H1 (cell line): Measurements from ENCODE around the gene NMT2. TPM values are rescaled to one million over a fixed set of nuclear protein-coding genes. Genes with fewer than 3 reads are reported as not detected.

Experiments used
- CTCF ChIA-PET: fragments of 300-600 bp; sonication (Branson Sonifier 250); formaldehyde crosslinking; loops from one replicate; lab custom pipeline; 2021; ENCODE audit not compliant: partially characterized antibody; lab: Charles Lee
- POLR2A ChIA-PET: fragments of 300-600 bp; sonication (Branson Sonifier 250); formaldehyde crosslinking; loops from one replicate; lab custom pipeline; 2021; ENCODE audit warnings: inconsistent platforms; ENCODE audit not compliant: partially characterized antibody; lab: Charles Lee
- DNase-seq, 2 experiments: peaks; one replicate each; pipeline versions ENCODE4 v3.0.0 to v3.0.0-alpha.2; 2010 to 2022; ENCODE audit warnings: low spot score in 2 of 2, low read depth in 1 of 2, mixed read lengths in 1 of 2
- FAIRE-seq: peaks from 2 replicates; lab custom pipeline; 2011; peaks lifted over from hg19 to GRCh38; lab: Jason Lieb, UNC
- H2AFZ ChIP-seq: 2 replicates; pipeline ENCODE4 v1.8.1; 2012; ENCODE audit warnings: low read length, inconsistent platforms
- H2AK5ac ChIP-seq: 2 replicates; pipeline ENCODE4 v1.6.1; 2013; ENCODE audit warnings: low read depth, low read length
- H2BK120ac ChIP-seq: replicated peaks from 2 replicates; pipeline ENCODE3; 2013; ENCODE audit warnings: low read depth, low read length, inconsistent platforms
- H2BK12ac ChIP-seq: 2 replicates; pipeline ENCODE4 v1.6.1; 2013; ENCODE audit warnings: low read depth, low read length
- H2BK15ac ChIP-seq: 2 replicates; pipeline ENCODE4 v1.6.1; 2013; ENCODE audit warnings: low read length
- H2BK20ac ChIP-seq: 2 replicates; pipeline ENCODE4 v1.6.1; 2013; ENCODE audit warnings: low read length
- H2BK5ac ChIP-seq: 2 replicates; pipeline ENCODE4 v1.6.1; 2013; ENCODE audit warnings: low read depth, low read length
- H3K14ac ChIP-seq: 2 replicates; pipeline ENCODE4 v1.6.1; 2013; ENCODE audit warnings: inconsistent platforms; ENCODE audit not compliant: insufficient read length
- H3K18ac ChIP-seq: 2 replicates; pipeline ENCODE4 v1.6.1; 2013; ENCODE audit warnings: low read length; ENCODE audit errors: extremely low read depth
- H3K23ac ChIP-seq: 2 replicates; pipeline ENCODE4 v1.6.1; 2013; ENCODE audit warnings: inconsistent platforms; ENCODE audit not compliant: insufficient read length
- H3K23me2 ChIP-seq: 2 replicates; pipeline ENCODE4 v1.6.1; 2013; ENCODE audit warnings: low read depth, low read length
- H3K27ac ChIP-seq: 2 replicates; pipeline ENCODE4 v1.6.1; 2011; ENCODE audit warnings: low read depth, low read length, inconsistent platforms
- H3K27me3 ChIP-seq, 4 experiments: replicated peaks in 1 of 4; 1 replicate in 1 of 4; 2 replicates in 3 of 4; pipeline versions ENCODE4 v1.6.1 to v1.8.1; 2011 to 2013; ENCODE audit warnings: low read length in 3 of 4, mild to moderate bottlenecking in 3 of 4, inconsistent platforms in 2 of 4, mixed read lengths in 2 of 4, moderate library complexity in 1 of 4; ENCODE audit not compliant: control insufficient read depth in 3 of 4, insufficient read depth in 3 of 4; ENCODE audit errors: extremely low read depth in 1 of 4
- H3K36me3 ChIP-seq, 4 experiments: 2 replicates each; pipeline versions ENCODE4 v1.6.1 to v1.8.1; 2011 to 2013; ENCODE audit warnings: mild to moderate bottlenecking in 4 of 4, low read length in 3 of 4, moderate library complexity in 2 of 4, control low read depth in 1 of 4, inconsistent platforms in 1 of 4; ENCODE audit not compliant: insufficient read depth in 4 of 4, control insufficient read depth in 2 of 4
- H3K4ac ChIP-seq: replicated peaks from 2 replicates; pipeline ENCODE3; 2013; ENCODE audit warnings: low read length, low read depth, mixed read lengths, inconsistent platforms; ENCODE audit not compliant: insufficient read length
- H3K4me1 ChIP-seq, 4 experiments: replicated peaks in 1 of 4; 1 replicate in 1 of 4; 2 replicates in 3 of 4; pipeline versions ENCODE4 v1.6.1 to v1.8.1; 2011 to 2013; ENCODE audit warnings: low read length in 3 of 4, inconsistent platforms in 2 of 4, mixed read lengths in 1 of 4; ENCODE audit not compliant: insufficient read depth in 4 of 4, control insufficient read depth in 3 of 4
- H3K4me2 ChIP-seq, 2 experiments: 2 replicates each; pipeline versions ENCODE4 v1.6.1 to v1.8.1; 2011 to 2013; ENCODE audit warnings: low read depth in 2 of 2, low read length in 2 of 2, control low read depth in 1 of 2, inconsistent platforms in 1 of 2, mild to moderate bottlenecking in 1 of 2; ENCODE audit not compliant: insufficient read depth in 1 of 2
- H3K4me3 ChIP-seq, 4 experiments: fragments of 200-600, 300-600 bp in 1 of 4; sonication (generic), shearing (Covaris generic), sonication (Bioruptor Twin) in 1 of 4; 2 replicates each; pipeline versions ENCODE4 v1.5.1 to v1.8.1; 2011 to 2016; ENCODE audit warnings: low read length in 4 of 4, low read depth in 3 of 4, control low read depth in 2 of 4, inconsistent platforms in 2 of 4, mild to moderate bottlenecking in 2 of 4, mixed read lengths in 1 of 4, moderate library complexity in 1 of 4; ENCODE audit not compliant: insufficient read depth in 2 of 4; ENCODE audit errors: extremely low read depth in 1 of 4
- H3K56ac ChIP-seq: replicated peaks from 2 replicates; pipeline ENCODE3; 2013; ENCODE audit warnings: low read depth, mild to moderate bottlenecking, mixed read lengths, low read length, inconsistent platforms; ENCODE audit not compliant: insufficient read length
- H3K79me1 ChIP-seq: 2 replicates; pipeline ENCODE4 v1.6.1; 2013; ENCODE audit warnings: low read depth, low read length, control low read depth
- H3K79me2 ChIP-seq, 2 experiments: 2 replicates each; pipeline versions ENCODE4 v1.6.1 to v1.8.1; 2012 to 2013; ENCODE audit warnings: low read length in 2 of 2, mild to moderate bottlenecking in 2 of 2, inconsistent platforms in 1 of 2; ENCODE audit not compliant: insufficient read depth in 2 of 2, control insufficient read depth in 1 of 2
- H3K9ac ChIP-seq, 4 experiments: replicated peaks in 1 of 4; 1 replicate in 1 of 4; 2 replicates in 3 of 4; pipeline versions ENCODE4 v1.6.1 to v1.8.1; 2011 to 2013; ENCODE audit warnings: low read depth in 3 of 4, low read length in 3 of 4, control low read depth in 2 of 4, mild to moderate bottlenecking in 2 of 4, moderate library complexity in 2 of 4, inconsistent platforms in 1 of 4; ENCODE audit errors: extremely low read depth in 1 of 4
- H3K9me3 ChIP-seq, 2 experiments: 2 replicates each; pipeline versions ENCODE4 v1.6.1 to v1.8.1; 2012 to 2013; ENCODE audit warnings: mild to moderate bottlenecking in 2 of 2, moderate library complexity in 2 of 2, control low read depth in 1 of 2, inconsistent platforms in 1 of 2, low read depth in 1 of 2, low read length in 1 of 2, mixed read lengths in 1 of 2; ENCODE audit not compliant: insufficient read depth in 2 of 2
- H4K20me1 ChIP-seq, 2 experiments: replicated peaks in 1 of 2; 2 replicates each; pipeline versions ENCODE3 to v1.8.1; 2011 to 2013; ENCODE audit warnings: inconsistent platforms in 2 of 2, low read length in 2 of 2, mild to moderate bottlenecking in 1 of 2; ENCODE audit not compliant: insufficient read depth in 2 of 2, control insufficient read depth in 1 of 2
- H4K5ac ChIP-seq: 2 replicates; pipeline ENCODE4 v1.6.1; 2013; ENCODE audit warnings: low read length, low read depth, mixed read lengths, inconsistent platforms; ENCODE audit not compliant: insufficient read length
- H4K8ac ChIP-seq: 2 replicates; pipeline ENCODE4 v1.8.0; 2013; ENCODE audit warnings: mild to moderate bottlenecking, moderate library complexity, low read length, inconsistent platforms; ENCODE audit not compliant: insufficient read depth; ENCODE audit errors: extremely low read depth
- H4K91ac ChIP-seq: replicated peaks from 2 replicates; pipeline ENCODE3; 2013; ENCODE audit warnings: low read length, mixed read lengths, inconsistent platforms; ENCODE audit not compliant: insufficient read length
- BRCA1 ChIP-seq: IDR thresholded peaks from 2 replicates; pipeline ENCODE4 v1.6.1; 2012; ENCODE audit warnings: low read depth, low read length, improper control_type of control experiment
- CBX5 ChIP-seq: fragments of 300-800, 300-1000 bp; sonication (generic); IDR thresholded peaks from 2 replicates; pipeline ENCODE4 v1.7.1; 2016; ENCODE audit warnings: antibody characterized with exemption, low read length, low read depth
- CEBPB ChIP-seq: IDR thresholded peaks from 2 replicates; pipeline ENCODE4 v1.6.1; 2012; ENCODE audit warnings: low read depth, low read length
- EZH2 ChIP-seq: fragments of 200-600 bp; sonication (generic); IDR thresholded peaks from 2 replicates; pipeline ENCODE4 v1.7.1; 2012; ENCODE audit warnings: low read depth, mild to moderate bottlenecking, moderate library complexity, low read length, inconsistent platforms; ENCODE audit not compliant: severe bottlenecking
- JUN ChIP-seq: IDR thresholded peaks from 2 replicates; pipeline ENCODE4 v1.6.1; 2011; ENCODE audit warnings: low read depth, mild to moderate bottlenecking, improper control_type of control experiment, low read length
- KDM1A ChIP-seq: fragments of 200-600, 300-600 bp; sonication (generic); IDR thresholded peaks from 2 replicates; pipeline ENCODE4 v1.7.1; 2016; ENCODE audit warnings: mild to moderate bottlenecking, low read length, borderline replicate concordance
- KDM5A ChIP-seq: fragments of 200-600 bp; IDR thresholded peaks from 2 replicates; pipeline ENCODE4 v1.7.1; 2012; ENCODE audit warnings: mild to moderate bottlenecking, low read length, inconsistent platforms, mixed read lengths
- MAFK ChIP-seq: IDR thresholded peaks from 2 replicates; pipeline ENCODE4 v1.6.1; 2012; ENCODE audit warnings: low read depth, mild to moderate bottlenecking, improper control_type of control experiment, low read length
- NRF1 ChIP-seq: IDR thresholded peaks from 2 replicates; pipeline ENCODE4 v1.6.1; 2011; ENCODE audit warnings: mild to moderate bottlenecking, low read depth, low read length, improper control_type of control experiment
- POLR2AphosphoS5 ChIP-seq: IDR thresholded peaks from 2 replicates; pipeline ENCODE4 v1.6.1; 2011; ENCODE audit warnings: low read depth, low read length
- RFX5 ChIP-seq: IDR thresholded peaks from 2 replicates; pipeline ENCODE4 v1.6.1; 2011; ENCODE audit warnings: low read depth, low read length, improper control_type of control experiment, borderline replicate concordance
- SAP30 ChIP-seq: fragments of 300-600 bp; sonication (generic); IDR thresholded peaks from 2 replicates; pipeline ENCODE4 v1.7.1; 2012; ENCODE audit warnings: low read length, moderate library complexity, mild to moderate bottlenecking, inconsistent platforms; ENCODE audit not compliant: insufficient read depth, insufficient replicate concordance
- USF2 ChIP-seq: IDR thresholded peaks from 2 replicates; pipeline ENCODE4 v1.6.1; 2011; ENCODE audit warnings: low read length, improper control_type of control experiment
- WGBS, 2 experiments: shearing (Covaris generic) in 1 of 2; methylation state at CpG; one replicate each; pipeline versions ENCODE4 v1.1.6 to v1.1.7; 2013 to 2015; ENCODE audit warnings: low lambda C conversion rate in 2 of 2, mixed read lengths in 2 of 2, inconsistent platforms in 1 of 2, low coverage in 1 of 2, missing lambda C conversion rate in 1 of 2; ENCODE audit not compliant: insufficient replicate concordance in 2 of 2, insufficient coverage in 1 of 2, insufficient read length in 1 of 2; ENCODE audit errors: extremely low coverage in 1 of 2, missing lambda C conversion rate in 1 of 2; 5-methylcytosine and 5-hydroxymethylcytosine counted together
- polyA plus RNA-seq, 7 experiments: library from polyadenylated mRNA; depleted of rRNA in 3 of 7; stranded (reverse) in 5 of 7; unstranded in 2 of 7; fragments of >200 nt in 5 of 7; fragments of 200-250 nt in 2 of 7; gene quantifications; 1 replicate in 5 of 7; 2 replicates in 1 of 7; 4 replicates in 1 of 7; pipeline versions ENCODE4 v1.2.1 to v1.2.3, GENCODE V29; 2011 to 2013; ENCODE audit warnings: missing spikeins in 2 of 7, mixed read lengths in 2 of 7
- total RNA-seq: library from RNA; stranded (reverse); fragmentation: NEBNext Ultra II Directional; extraction: Animal tissue kit (Norgen Biotek cat#: 25700); gene quantifications from 2 replicates; pipeline ENCODE4 v1.2.1, GENCODE V29; 2021

The NMT2 gene
- total and polyA plus RNA-seq, 2 of the 8 experiments (the other 6 are each of a cell fraction or from before 2014, with no cell fraction given), result 4.4 to 15.4 TPM

- WGBS, 2 experiments, result 94% methylated on average over 3 of the region's 3 CpGs; no CpG with 5 or more reads in 1 of the 2 experiments
- no peak overlapping the region for H2BK120ac ChIP-seq
- H3K4me1 ChIP-seq, result no peaks in the 10 kb centered on the region
- H2BK20ac ChIP-seq, result no peak overlapping the region
- no peaks in the 10 kb centered on the region for H4K20me1 ChIP-seq
- no peak overlapping the region for H4K5ac ChIP-seq
- no peak overlapping the region for H4K8ac ChIP-seq
- peaks cover 0 to 5% (median 3%) of the 10 kb centered on the region in 4 experiments; a peak in 3 of 8 replicates for H3K36me3 ChIP-seq
- no peak overlapping the region for H2AFZ ChIP-seq
- no peaks in the 10 kb centered on the region for H3K27me3 ChIP-seq
- no peak overlapping the region for H3K4me2 ChIP-seq
- no peak overlapping the region for H4K91ac ChIP-seq
- POLR2A ChIA-PET, result no interaction called here
- H3K79me1 ChIP-seq, result no peaks in the 10 kb centered on the region
- H3K4me3 ChIP-seq, result no peak overlapping the region
- H3K23ac ChIP-seq, result no peak overlapping the region
- no peaks in the 10 kb centered on the region for H3K23me2 ChIP-seq
- no peak overlapping the region for H3K4ac ChIP-seq
- no peak overlapping the region for H2AK5ac ChIP-seq
- TF ChIP-seq KDM5A (no peak), EZH2 (no peak), KDM1A (no peak), BRCA1 (no peak), POLR2AphosphoS5 (no peak), CEBPB (no peak), CBX5 (no peak), JUN (no peak), USF2 (no peak), MAFK (no peak), NRF1 (no peak), RFX5 (no peak), SAP30 (no peak)
- H3K14ac ChIP-seq, result no peak overlapping the region
- CTCF ChIA-PET, result interaction anchor here (1.0 to 1.4 kb wide), 2 partner anchors 23 to 34 kb away, joined by 3 read pairs; no protein-coding TSS in a partner anchor
- no peak overlapping the region for H3K9ac ChIP-seq
- peaks cover 21 to 24% of the 10 kb centered on the region in 2 experiments for H3K9me3 ChIP-seq
- no peak overlapping the region for H3K56ac ChIP-seq
- H2BK12ac ChIP-seq, result no peak overlapping the region
- no peak for DNase-seq
- H3K27ac ChIP-seq, result no peak overlapping the region
- no peak overlapping the region for H2BK5ac ChIP-seq
- FAIRE-seq, result no peak
- H3K18ac ChIP-seq, result no peak overlapping the region
- H2BK15ac ChIP-seq, result no peak overlapping the region
- H3K79me2 ChIP-seq, result no peaks in the 10 kb centered on the region
These were observed 99.7 kb downstream of the NMT2 start for GRCh38 chr10:15068802-15069201.
